PC-9 (cell line): Measurements from ENCODE around the gene CPTP. TPM values are rescaled to one million over a fixed set of nuclear protein-coding genes. Genes with fewer than 3 reads are reported as not detected.
"Not testable (repeated sequence)": the region's sequence is repeated elsewhere in the genome, so short reads cannot be mapped to it uniquely, and the experiment has no call there.

ENCODE experiments used
- BruUV-seq: library from RNA; stranded (reverse); fragments of 400-500 nt; replicated peaks from 2 replicates; lab custom pipeline; 2021; lab: Mats Ljungman, UMichigan
- CTCF ChIA-PET: fragments of 300-600 bp; sonication (Branson Sonifier 250); formaldehyde crosslinking; loops from one replicate; lab custom pipeline; 2022; ENCODE audit warnings: antibody characterized with exemption; lab: Charles Lee
- POLR2A ChIA-PET: fragments of 300-600 bp; sonication (Branson Sonifier 250); formaldehyde crosslinking; loops from one replicate; lab custom pipeline; 2022; ENCODE audit warnings: antibody characterized with exemption; ENCODE audit not compliant: unreplicated experiment; lab: Charles Lee
- DNase-seq, 2 experiments: peaks; one replicate each; pipeline versions ENCODE4 v3.0.0 to v3.0.0-alpha.2; 2015 to 2022; ENCODE audit warnings: mixed read lengths in 1 of 2
- H2AFZ ChIP-seq: fragments of 200-600 bp; sonication (generic); 2 replicates; pipeline ENCODE4 v1.8.1; 2017; ENCODE audit warnings: antibody characterized with exemption
- H3F3A ChIP-seq: fragments of 200-600 bp; sonication (generic); 2 replicates; pipeline ENCODE4 v1.8.1; 2017; ENCODE audit warnings: antibody characterized with exemption, mild to moderate bottlenecking, low read depth; ENCODE audit not compliant: insufficient read depth
- H3K27ac ChIP-seq: fragments of 200-600 bp; sonication (generic); 2 replicates; pipeline ENCODE4 v1.6.1; 2016; ENCODE audit warnings: mixed run types
- H3K27me3 ChIP-seq: fragments of 200-600 bp; sonication (generic); 2 replicates; pipeline ENCODE4 v1.6.1; 2016; ENCODE audit warnings: low read depth, mixed run types; ENCODE audit not compliant: insufficient read depth
- H3K36me3 ChIP-seq: fragments of 200-600 bp; sonication (generic); 2 replicates; pipeline ENCODE4 v1.6.1; 2016; ENCODE audit warnings: low read depth, mixed run types
- H3K4me1 ChIP-seq: fragments of 200-600 bp; sonication (generic); replicated peaks from 2 replicates; pipeline ENCODE4 v1.6.1; 2016; ENCODE audit warnings: mixed run types; ENCODE audit not compliant: insufficient read depth
- H3K4me2 ChIP-seq: fragments of 200-600 bp; sonication (generic); 2 replicates; pipeline ENCODE4 v1.6.1; 2017; ENCODE audit warnings: mixed run types
- H3K4me3 ChIP-seq: fragments of 200-600 bp; sonication (generic); 2 replicates; pipeline ENCODE4 v1.6.1; 2016; ENCODE audit warnings: mixed run types
- H3K79me2 ChIP-seq: fragments of 200-600 bp; sonication (generic); 2 replicates; pipeline ENCODE4 v1.6.1; 2017; ENCODE audit warnings: low read depth, mixed run types
- H3K9me2 ChIP-seq: fragments of 200-600 bp; sonication (generic); 2 replicates; pipeline ENCODE4 v1.8.1; 2017; ENCODE audit warnings: mild to moderate bottlenecking; ENCODE audit not compliant: insufficient read depth
- H3K9me3 ChIP-seq: fragments of 200-600 bp; sonication (generic); 2 replicates; pipeline ENCODE4 v1.8.1; 2016; ENCODE audit warnings: low read depth; ENCODE audit not compliant: insufficient read depth
- H4K20me1 ChIP-seq: fragments of 200-600 bp; sonication (generic); 2 replicates; pipeline ENCODE4 v1.8.1; 2017; ENCODE audit not compliant: insufficient read depth
- CTCF ChIP-seq: fragments of 200-600 bp; sonication (generic); conservative IDR thresholded peaks from 2 replicates; pipeline ENCODE4 v1.6.1; 2017; ENCODE audit warnings: mixed run types, antibody characterized with exemption, mild to moderate bottlenecking, moderate library complexity
- EZH2 ChIP-seq: fragments of 200-600 bp; sonication (generic); IDR thresholded peaks from 2 replicates; pipeline ENCODE4 v1.8.0; 2017; ENCODE audit warnings: antibody characterized with exemption, low read depth
- intact Hi-C: fragments of 100-400 bp; cut with micrococcal nuclease; formaldehyde crosslinking; loops from one replicate; pipeline ENCODE4 v1.10.0; 2022; ENCODE audit not compliant: unreplicated experiment
- total RNA-seq: library from RNA; stranded (reverse); gene quantifications from 2 replicates; pipeline ENCODE4 v1.2.3, GENCODE V29; 2021

The CPTP gene
- total RNA-seq, 1 experiment from 2014 or later = 33.7 TPM

GRCh38 chr1:1314237-1314586, 10.4 kb upstream of the CPTP start:
- peaks cover 55% of the 10 kb centered on the region for H4K20me1 ChIP-seq
- POLR2A ChIA-PET = no interaction called here

DNA sequence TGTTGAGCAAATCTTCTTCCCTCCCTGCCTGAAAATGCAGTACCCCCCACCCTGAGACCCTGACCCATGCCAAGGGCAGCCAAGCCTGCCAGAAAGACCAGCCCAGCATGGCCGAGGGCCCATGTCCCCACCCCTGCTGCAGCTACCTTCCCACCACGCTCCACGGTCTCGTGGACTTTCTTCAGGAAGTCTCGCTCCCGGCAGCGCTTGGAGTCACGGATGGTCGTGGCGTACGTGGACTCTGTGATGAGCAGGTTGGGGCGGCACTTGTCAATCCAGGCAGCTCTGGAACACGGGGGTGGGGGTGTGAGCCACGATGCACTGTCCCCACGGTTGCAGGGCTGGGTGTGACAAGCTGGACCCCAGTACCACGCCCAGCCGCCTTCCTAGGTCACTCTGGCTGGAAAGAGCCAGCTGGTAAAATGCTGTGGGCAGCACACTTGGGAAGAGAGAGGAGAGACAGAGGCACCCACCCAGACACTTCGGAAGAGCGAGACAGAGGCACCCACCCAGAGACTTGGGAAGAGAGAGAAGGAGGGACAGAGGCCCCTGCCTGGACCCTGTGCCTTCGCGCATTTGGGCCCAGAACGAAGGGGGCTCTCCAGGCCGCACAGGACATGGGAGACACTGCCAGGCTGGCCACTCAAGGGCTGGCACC, 9.8 kb upstream of the CPTP start:
- BruUV-seq = no TSS peak
- no peaks in the 10 kb centered on the region for H3K9me3 ChIP-seq
- H3K4me3 ChIP-seq = no peak overlapping the region
- no peak overlapping the region for H3K4me2 ChIP-seq
- 0 out of 2 replicates have a peak, but pooled peaks cover 5% of the 10 kb centered on the region for H3K36me3 ChIP-seq
- H3K9me2 ChIP-seq = no peaks in the 10 kb centered on the region
- peaks cover 35% of the 10 kb centered on the region for H3K79me2 ChIP-seq
- POLR2A ChIA-PET = no interaction called here
- no peaks in the 10 kb centered on the region for H3K27me3 ChIP-seq
- CTCF ChIA-PET = no interaction called here
- peaks cover 57% of the 10 kb centered on the region for H4K20me1 ChIP-seq
- no peak for DNase-seq
- H3K4me1 ChIP-seq = peaks cover 20% of the 10 kb centered on the region
- H2AFZ ChIP-seq = no peak overlapping the region
- no peak for TF ChIP-seq EZH2
- no peak for TF ChIP-seq CTCF
- H3F3A ChIP-seq = peaks cover 50% of the 10 kb centered on the region
- H3K27ac ChIP-seq = no peak overlapping the region
- intact Hi-C loops = no loop called here

More at GRCh38 chr1:1314237-1314586, 10.4 kb upstream of the CPTP start:
- H3K36me3 ChIP-seq = 0 out of 2 replicates have a peak, but pooled peaks cover 5% of the 10 kb centered on the region
- peaks cover 30% of the 10 kb centered on the region for H3K79me2 ChIP-seq
- no TSS peak for BruUV-seq
- TF ChIP-seq EZH2 (no peak), CTCF (no peak)
- H3K9me2 ChIP-seq = no peaks in the 10 kb centered on the region
- CTCF ChIA-PET = no interaction called here
- no peaks in the 10 kb centered on the region for H3K9me3 ChIP-seq
- peaks cover 44% of the 10 kb centered on the region for H3F3A ChIP-seq
- no peak for DNase-seq
- H3K4me2 ChIP-seq = no peak overlapping the region
- H3K27ac ChIP-seq = no peak overlapping the region
- peaks cover 25% of the 10 kb centered on the region for H3K4me1 ChIP-seq
- no peak overlapping the region for H3K4me3 ChIP-seq
- intact Hi-C loops = no loop called here
- H3K27me3 ChIP-seq = no peaks in the 10 kb centered on the region
- H2AFZ ChIP-seq = no peak overlapping the region

DNA sequence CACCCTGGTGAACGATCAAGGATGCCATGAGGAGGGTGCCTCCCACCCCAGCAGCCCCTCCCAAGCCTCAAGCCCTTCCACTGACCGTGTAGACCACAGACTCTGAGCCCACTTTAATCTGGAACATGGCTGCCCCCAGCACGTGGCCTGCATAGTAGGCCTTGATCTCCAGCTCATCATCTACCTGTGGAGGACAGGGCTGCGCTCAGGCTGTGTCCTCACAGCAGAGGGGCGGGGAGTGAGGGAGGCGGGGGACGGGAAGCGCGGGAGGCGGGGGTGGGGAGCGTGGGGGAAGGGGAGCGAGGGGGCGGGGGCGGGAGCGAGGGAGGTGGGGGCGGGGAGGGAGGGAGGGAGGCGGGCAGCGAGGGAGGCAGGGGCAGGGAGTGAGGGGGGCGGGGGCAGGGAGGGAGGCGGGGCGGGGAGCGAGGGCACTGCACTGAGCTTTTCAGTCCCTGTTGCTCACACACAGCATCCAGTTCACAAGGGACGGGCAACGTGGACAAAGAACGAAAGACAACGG, 9.1 kb upstream of the CPTP start:
- CTCF ChIA-PET = no interaction called here
- H4K20me1 ChIP-seq = peaks cover 59% of the 10 kb centered on the region
- 0 out of 2 replicates have a peak, but pooled peaks cover 5% of the 10 kb centered on the region for H3K36me3 ChIP-seq

GRCh38 chr1:1316199-1316598, 8.4 kb upstream of the CPTP start:
- POLR2A ChIA-PET, H3K27ac ChIP-seq, H3K9me2 ChIP-seq, H2AFZ ChIP-seq, H3K36me3 ChIP-seq, CTCF ChIA-PET, DNase-seq, intact Hi-C loops, H3K27me3 ChIP-seq, H3K4me2 ChIP-seq, H3K9me3 ChIP-seq, H3K4me3 ChIP-seq, BruUV-seq: not testable (repeated sequence)
- Histone ChIP-seq H3K79me2 (peaks cover 48% of the 10 kb centered on the region), H3F3A (peaks cover 45% of the 10 kb centered on the region), H4K20me1 (peaks cover 58% of the 10 kb centered on the region), H3K4me1 (peaks cover 16% of the 10 kb centered on the region)

More for the DNA sequence above, 9.1 kb upstream of the CPTP start:
- POLR2A ChIA-PET = no interaction called here
- Histone ChIP-seq H3K4me2 (no peak overlapping the region), H3K9me2 (no peaks in the 10 kb centered on the region), H3K79me2 (peaks cover 41% of the 10 kb centered on the region), H3F3A (peaks cover 51% of the 10 kb centered on the region), H3K4me3 (no peak overlapping the region), H3K27ac (no peak overlapping the region), H3K9me3 (no peaks in the 10 kb centered on the region), H3K27me3 (no peaks in the 10 kb centered on the region), H3K4me1 (peaks cover 16% of the 10 kb centered on the region), H2AFZ (no peak overlapping the region)
- no TSS peak for BruUV-seq
- no peak for DNase-seq
- intact Hi-C loops = no loop called here
- no peak for TF ChIP-seq EZH2
- TF ChIP-seq CTCF = no peak
